ENCODE data around the gene TLCD3B. TPM values are rescaled to one million over a fixed set of nuclear protein-coding genes. Genes with fewer than 3 reads are reported as not detected.

Gene TLCD3B
- total RNA-seq, 4 donors from 2014 or later, result not detected

- Histone ChIP-seq H3K9me3 (no peaks in the 10 kb centered on the region), H3K27me3 (no peaks in the 10 kb centered on the region), H3K36me3 (peaks cover 5 to 64% (median 6%) of the 10 kb centered on the region in 3 donors), H3K27ac (peak overlapping the region in 2 of 4 donors; percentile 98 to 100), H3K4me3 (peak overlapping the region; percentile 78 to 97 (median 82)), H3K4me1 (peaks cover 0 to 30% (median 13%) of the 10 kb centered on the region in 4 donors)
- DNase-seq (ENCODE audit: low spot score in 2 of 2), result no peak
- WGBS, 2 donors, result 18 to 22% methylated on average over 9 of the region's 9 CpGs
- TF ChIP-seq EP300 (IDR thresholded peaks at IDR 0.05) (no peak), POLR2A (IDR thresholded peaks at IDR 0.05) (no peak)
- TF ChIP-seq, protein P1, sequence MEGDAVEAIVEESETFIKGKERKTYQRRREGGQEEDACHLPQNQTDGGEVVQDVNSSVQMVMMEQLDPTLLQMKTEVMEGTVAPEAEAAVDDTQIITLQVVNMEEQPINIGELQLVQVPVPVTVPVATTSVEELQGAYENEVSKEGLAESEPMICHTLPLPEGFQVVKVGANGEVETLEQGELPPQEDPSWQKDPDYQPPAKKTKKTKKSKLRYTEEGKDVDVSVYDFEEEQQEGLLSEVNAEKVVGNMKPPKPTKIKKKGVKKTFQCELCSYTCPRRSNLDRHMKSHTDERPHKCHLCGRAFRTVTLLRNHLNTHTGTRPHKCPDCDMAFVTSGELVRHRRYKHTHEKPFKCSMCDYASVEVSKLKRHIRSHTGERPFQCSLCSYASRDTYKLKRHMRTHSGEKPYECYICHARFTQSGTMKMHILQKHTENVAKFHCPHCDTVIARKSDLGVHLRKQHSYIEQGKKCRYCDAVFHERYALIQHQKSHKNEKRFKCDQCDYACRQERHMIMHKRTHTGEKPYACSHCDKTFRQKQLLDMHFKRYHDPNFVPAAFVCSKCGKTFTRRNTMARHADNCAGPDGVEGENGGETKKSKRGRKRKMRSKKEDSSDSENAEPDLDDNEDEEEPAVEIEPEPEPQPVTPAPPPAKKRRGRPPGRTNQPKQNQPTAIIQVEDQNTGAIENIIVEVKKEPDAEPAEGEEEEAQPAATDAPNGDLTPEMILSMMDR (IDR thresholded peaks at IDR 0.05), result no peak
Measured at GRCh38 chr16:29996766-29997250, 34.3 kb downstream of the TLCD3B start.

GRCh38 chr16:29995911-29996765 is 34.9 kb downstream of the TLCD3B start, which contains the start of gene INO80E:
TSS of gene INO80E (plus strand) at chr16:29996241. CDS start at chr16:29996311, 70 bp downstream.
- H3K9me3 ChIP-seq, result no peaks in the 10 kb centered on the region
- DNase-seq (ENCODE audit: low spot score in 2 of 2), result peak; percentile 94 to 96
- peak within 1 kb of the TSS; percentile 78 to 97 (median 82) for H3K4me3 ChIP-seq
- peak in 1 of 2 donors; percentile 92 for TF ChIP-seq EP300 (IDR thresholded peaks at IDR 0.05)
- TF ChIP-seq POLR2A (IDR thresholded peaks at IDR 0.05), result peak; percentile 22 to 61
- TF ChIP-seq, protein P1 (IDR thresholded peaks at IDR 0.05), result peak in 1 of 5 experiments; percentile 46
- WGBS, 2 donors, result 0% methylated on average over 56 to 65 of the region's 65 CpGs
- H3K27ac ChIP-seq, result peak within 1 kb of the TSS; percentile 94 to 100 (median 96)
- no peaks in the 10 kb centered on the region for H3K27me3 ChIP-seq
- H3K36me3 ChIP-seq, result peaks cover 6 to 64% (median 6%) of the 10 kb centered on the region in 3 donors
- peaks cover 0 to 30% (median 13%) of the 10 kb centered on the region in 4 donors for H3K4me1 ChIP-seq

DNA sequence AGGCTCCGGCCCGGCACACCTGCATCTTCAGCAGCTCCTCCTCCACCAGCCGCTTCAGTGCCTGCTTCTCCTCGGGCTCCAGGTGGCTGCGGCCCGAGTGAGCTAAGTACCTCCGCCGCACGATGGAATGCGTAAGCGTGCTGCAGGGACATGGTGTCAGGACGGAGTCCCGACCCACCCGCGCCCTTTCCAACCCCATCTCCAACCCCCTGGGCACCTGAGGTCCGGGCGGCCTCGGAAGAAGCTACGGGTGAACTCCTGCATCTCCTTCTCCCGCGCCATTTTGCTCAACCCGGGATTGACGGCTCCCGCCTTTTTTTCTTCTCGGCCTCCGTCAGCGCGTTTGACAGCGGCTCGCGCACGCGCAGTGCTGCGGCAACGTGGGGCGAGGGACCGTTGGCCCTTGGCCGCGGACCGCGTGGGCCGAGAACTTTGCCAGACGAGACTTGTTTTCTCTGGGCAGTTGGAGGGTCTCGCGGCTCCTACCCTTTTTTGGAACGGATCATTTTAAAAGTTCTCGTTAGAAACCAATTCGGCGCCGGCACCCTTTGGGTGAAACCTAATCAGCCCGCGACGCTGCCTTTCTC is 35.7 kb downstream of the TLCD3B start, which contains the start of gene HIRIP3:
Gene HIRIP3 (minus strand): TSS at position 294 of the 587 bp plus-strand sequence. CDS start 12 bp downstream, at position 282.
- TF ChIP-seq EP300 (IDR thresholded peaks at IDR 0.05) (peak in 1 of 2 donors; percentile 78), POLR2A (IDR thresholded peaks at IDR 0.05) (no peak)
- Histone ChIP-seq H3K27me3 (no peaks in the 10 kb centered on the region), H3K36me3 (peaks cover 6 to 64% (median 13%) of the 10 kb centered on the region in 3 donors), H3K27ac (peak within 1 kb of the TSS; percentile 94 to 100 (median 96)), H3K4me3 (peak within 1 kb of the TSS; percentile 78 to 97 (median 82)), H3K9me3 (no peaks in the 10 kb centered on the region), H3K4me1 (peaks cover 0 to 30% (median 13%) of the 10 kb centered on the region in 4 donors)
- peak; percentile 68 to 74 for DNase-seq (ENCODE audit: low spot score in 2 of 2)
- 0 to 1% methylated on average over 46 to 51 of the region's 53 CpGs for whole genome bisulfite sequencing, 2 donors

- WGBS, 2 donors, result 7 to 9% methylated on average over 16 to 24 of the region's 24 CpGs
- peak overlapping the region; percentile 78 to 97 (median 82) for H3K4me3 ChIP-seq
- TF ChIP-seq EP300 (IDR thresholded peaks at IDR 0.05) (no peak), POLR2A (IDR thresholded peaks at IDR 0.05) (no peak)
- TF ChIP-seq, protein P1 (IDR thresholded peaks at IDR 0.05), result no peak
- H3K36me3 ChIP-seq, result peaks cover 6 to 65% (median 14%) of the 10 kb centered on the region in 3 donors
- peaks cover 0 to 30% (median 13%) of the 10 kb centered on the region in 4 donors for H3K4me1 ChIP-seq
- no peaks in the 10 kb centered on the region for H3K9me3 ChIP-seq
- DNase-seq (ENCODE audit: low spot score in 2 of 2), result peak in 1 of 2 donors; percentile 39
- no peaks in the 10 kb centered on the region for H3K27me3 ChIP-seq
- H3K27ac ChIP-seq, result peak overlapping the region; percentile 94 to 100 (median 96)
Measured at GRCh38 chr16:29994600-29995323, 36.3 kb downstream of the TLCD3B start.

Data from tibial nerve (tissue), 4 donors.